CD14-positive monocyte (primary cell): ENCODE results near the gene KRT7. TPM values are rescaled to one million over a fixed set of nuclear protein-coding genes. Genes with fewer than 3 reads are reported as not detected.

Source experiments
- DNase-seq, 3 donors: peaks; one replicate each; pipeline ENCODE4 v3.0.0-alpha.2; 2011 to 2022
- H2AFZ ChIP-seq: 2 replicates; pipeline ENCODE4 v1.6.0; 2012; ENCODE audit warnings: mild to moderate bottlenecking, low read depth, low read length, inconsistent platforms; ENCODE audit not compliant: insufficient read depth, poor library complexity, severe bottlenecking
- H3K27ac ChIP-seq, 2 donors: 1 replicate in 1 of 2; 2 replicates in 1 of 2; pipeline ENCODE4 v1.5.1; 2012 to 2013; ENCODE audit warnings: low read length in 2 of 2, control low read depth in 1 of 2, inconsistent platforms in 1 of 2, low read depth in 1 of 2, mild to moderate bottlenecking in 1 of 2
- H3K27me3 ChIP-seq, 2 donors: one replicate each; pipeline versions ENCODE4 v1.6.0 to v1.6.1; 2011 to 2013; ENCODE audit warnings: low read length in 2 of 2; ENCODE audit not compliant: control insufficient read depth in 2 of 2, insufficient read depth in 2 of 2
- H3K36me3 ChIP-seq, 2 donors: replicated peaks in 1 of 2; 1 replicate in 1 of 2; 2 replicates in 1 of 2; pipeline versions ENCODE4 v1.5.1 to v1.6.1; 2012 to 2013; ENCODE audit warnings: low read length in 2 of 2, control low read depth in 1 of 2, inconsistent platforms in 1 of 2, mild to moderate bottlenecking in 1 of 2; ENCODE audit not compliant: insufficient read depth in 2 of 2, control insufficient read depth in 1 of 2
- H3K4me1 ChIP-seq, 2 donors: 1 replicate in 1 of 2; 2 replicates in 1 of 2; pipeline versions ENCODE4 v1.5.1 to v1.6.1; 2012 to 2013; ENCODE audit warnings: low read length in 2 of 2, control low read depth in 1 of 2, inconsistent platforms in 1 of 2, mild to moderate bottlenecking in 1 of 2, moderate library complexity in 1 of 2; ENCODE audit not compliant: insufficient read depth in 2 of 2, control insufficient read depth in 1 of 2
- H3K4me2 ChIP-seq: replicated peaks from 2 replicates; pipeline ENCODE3; 2012; ENCODE audit warnings: low read length, moderate library complexity, mild to moderate bottlenecking; ENCODE audit not compliant: poor library complexity, severe bottlenecking; ENCODE audit errors: extremely low read depth
- H3K4me3 ChIP-seq, 3 experiments: fragments of 200-600 bp in 1 of 3; sonication (generic) in 1 of 3; replicated peaks in 1 of 3; 1 replicate in 2 of 3; 2 replicates in 1 of 3; pipeline ENCODE4 v1.5.1; 2011 to 2013; ENCODE audit warnings: low read length in 3 of 3, mild to moderate bottlenecking in 3 of 3, control low read depth in 2 of 3, low read depth in 2 of 3, inconsistent platforms in 1 of 3, moderate library complexity in 1 of 3
- H3K79me2 ChIP-seq: 2 replicates; pipeline ENCODE4 v1.6.0; 2012; ENCODE audit warnings: mild to moderate bottlenecking, control low read depth, inconsistent platforms, low read length, moderate library complexity; ENCODE audit not compliant: insufficient read depth
- H3K9ac ChIP-seq: 2 replicates; pipeline ENCODE4 v1.6.0; 2017; ENCODE audit warnings: low read length, mild to moderate bottlenecking; ENCODE audit not compliant: insufficient read depth, poor library complexity, severe bottlenecking
- H3K9me3 ChIP-seq, 2 donors: replicated peaks in 1 of 2; 1 replicate in 1 of 2; 2 replicates in 1 of 2; pipeline versions ENCODE4 v1.5.1 to v1.6.1; 2012 to 2013; ENCODE audit warnings: low read length in 2 of 2, control low read depth in 1 of 2; ENCODE audit not compliant: control insufficient read depth in 1 of 2, insufficient read depth in 1 of 2
- H4K20me1 ChIP-seq: 2 replicates; pipeline ENCODE4 v1.6.0; 2012; ENCODE audit warnings: mild to moderate bottlenecking, low read length, control low read depth, moderate library complexity; ENCODE audit not compliant: insufficient read depth
- H3K27ac Mint-ChIP-seq, 7 donors: one replicate each; pipeline ENCODE4 v1.8.0; 2020; ENCODE audit warnings: mild to moderate bottlenecking in 7 of 7, mixed read lengths in 7 of 7, moderate library complexity in 6 of 7, inconsistent platforms in 2 of 7
- H3K27me3 Mint-ChIP-seq, 3 donors: one replicate each; pipeline ENCODE4 v1.8.0; 2021 to 2022; ENCODE audit warnings: low read depth in 3 of 3, mild to moderate bottlenecking in 3 of 3, mixed read lengths in 3 of 3, moderate library complexity in 3 of 3, inconsistent platforms in 1 of 3
- H3K36me3 Mint-ChIP-seq, 2 donors: one replicate each; pipeline ENCODE4 v1.8.0; 2020; ENCODE audit warnings: mixed read lengths in 2 of 2, inconsistent platforms in 1 of 2, mild to moderate bottlenecking in 1 of 2
- H3K4me1 Mint-ChIP-seq: one replicate; pipeline ENCODE4 v1.8.0; 2020; ENCODE audit warnings: mild to moderate bottlenecking, mixed read lengths
- H3K4me3 Mint-ChIP-seq, 2 donors: one replicate each; pipeline ENCODE4 v1.8.0; 2020; ENCODE audit warnings: mild to moderate bottlenecking in 2 of 2, mixed read lengths in 2 of 2, moderate library complexity in 1 of 2
- H3K9me3 Mint-ChIP-seq, 7 donors: one replicate each; pipeline ENCODE4 v1.8.0; 2020 to 2022; ENCODE audit warnings: mixed read lengths in 7 of 7, mild to moderate bottlenecking in 6 of 7, moderate library complexity in 6 of 7, inconsistent platforms in 2 of 7
- CTCF ChIP-seq: fragments of 200-600 bp; IDR thresholded peaks from one replicate; pipeline ENCODE4 v1.8.0; 2022; ENCODE audit warnings: antibody characterized with exemption, mild to moderate bottlenecking
- WGBS: methylation state at CpG from one replicate; pipeline ENCODE4 v1.1.5; 2013; ENCODE audit warnings: missing lambda C conversion rate; ENCODE audit not compliant: insufficient coverage; 5-methylcytosine and 5-hydroxymethylcytosine counted together
- intact Hi-C, 2 donors: fragments of 100-400 bp; cut with micrococcal nuclease; formaldehyde crosslinking; loops; one replicate each; pipeline versions ENCODE4 v1.15.0 to v1.15.1; 2023
- polyA plus RNA-seq, 3 donors: library from polyadenylated mRNA; depleted of rRNA in 1 of 3; unstranded in 2 of 3; stranded (reverse) in 1 of 3; fragments of 300-500 nt in 2 of 3; fragments of >200 nt in 1 of 3; fragmentation: Illumina TruSeq in 2 of 3; gene quantifications; 1 replicate in 2 of 3; 2 replicates in 1 of 3; pipeline ENCODE4 v1.2.3, GENCODE V29; 2012 to 2021

KRT7 gene
- polyA plus RNA-seq, 3 donors, result 1.3 to 2.7 TPM; not detected in 1

DNA sequence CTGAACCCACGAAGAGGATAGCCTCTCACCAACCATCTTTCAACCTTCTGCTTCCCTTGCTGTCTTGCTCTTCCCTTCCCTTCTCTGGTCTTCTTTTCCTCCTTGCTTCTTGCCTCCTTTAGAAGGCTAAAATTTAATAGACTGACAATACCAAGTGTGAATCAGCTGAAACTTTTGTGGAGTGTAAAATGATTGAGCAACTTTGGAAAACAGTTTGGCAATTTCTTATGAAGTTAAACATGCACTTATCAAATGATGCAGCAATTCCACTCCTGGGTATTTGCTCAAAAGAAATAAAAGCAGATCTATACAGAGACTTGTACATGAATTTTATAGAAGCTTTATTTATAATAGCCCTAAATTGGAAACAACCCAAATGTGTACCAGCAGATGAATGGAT lies 38.1 kb downstream of the KRT7 start:
- no peak overlapping the region for H3K4me2 ChIP-seq
- no peak overlapping the region for H3K4me3 ChIP-seq
- peaks cover 7 to 15% of the 10 kb centered on the region in 2 donors for H3K4me1 ChIP-seq
- Mint-ChIP-seq H3K36me3 (no peaks in the 10 kb centered on the region), H3K27me3 (peaks cover 15 to 30% (median 16%) of the 10 kb centered on the region in 3 donors), H3K9me3 (peaks cover 0 to 2% (median 0%) of the 10 kb centered on the region in 7 donors), H3K4me1 (peaks cover 7% of the 10 kb centered on the region), H3K27ac (peak overlapping the region in 1 of 7 donors; percentile 13), H3K4me3 (peak overlapping the region in 1 of 2 donors; percentile 11)
- no peaks in the 10 kb centered on the region for H4K20me1 ChIP-seq
- no peaks in the 10 kb centered on the region for H3K36me3 ChIP-seq
- no CpG with 5 or more reads among the region's 1 CpG for WGBS
- H3K79me2 ChIP-seq, result no peaks in the 10 kb centered on the region
- no peaks in the 10 kb centered on the region for H3K9me3 ChIP-seq
- H3K9ac ChIP-seq, result no peak overlapping the region
- no peak overlapping the region for H2AFZ ChIP-seq
- peaks cover 5 to 20% of the 10 kb centered on the region in 2 donors for H3K27me3 ChIP-seq
- DNase-seq, result peak; percentile 15 to 57 (median 46)
- no peak overlapping the region for H3K27ac ChIP-seq
- no peak for TF ChIP-seq CTCF
- intact Hi-C loops, result no loop called here

- H3K79me2 ChIP-seq, result no peaks in the 10 kb centered on the region
- intact Hi-C loops, result loop anchor here in 1 of 2 donors (5.0 kb wide), 1 partner anchor 52 kb away; no protein-coding TSS in a partner anchor
- H4K20me1 ChIP-seq, result no peaks in the 10 kb centered on the region
- peaks cover 18 to 23% of the 10 kb centered on the region in 2 donors for H3K4me1 ChIP-seq
- no peak within 1 kb of the TSS for H3K4me2 ChIP-seq
- Mint-ChIP-seq H3K36me3 (no peaks in the 10 kb centered on the region), H3K27ac (peak within 1 kb of the TSS in 1 of 7 donors; percentile 1), H3K4me1 (peaks cover 21% of the 10 kb centered on the region), H3K4me3 (peak within 1 kb of the TSS in 1 of 2 donors; percentile 7), H3K9me3 (peaks cover 0 to 1% (median 0%) of the 10 kb centered on the region in 7 donors), H3K27me3 (peaks cover 19 to 45% (median 23%) of the 10 kb centered on the region in 3 donors)
- no peak for TF ChIP-seq CTCF
- H3K27ac ChIP-seq, result no peak within 1 kb of the TSS
- no peak for DNase-seq
- no peak within 1 kb of the TSS for H3K9ac ChIP-seq
- H2AFZ ChIP-seq, result no peak within 1 kb of the TSS
- peaks cover 4 to 43% of the 10 kb centered on the region in 2 donors for H3K27me3 ChIP-seq
- no peak within 1 kb of the TSS for H3K4me3 ChIP-seq
- no peaks in the 10 kb centered on the region for H3K9me3 ChIP-seq
- H3K36me3 ChIP-seq, result no peaks in the 10 kb centered on the region
- 83% methylated on average over 3 of the region's 3 CpGs for WGBS
Observed at GRCh38 chr12:52274521-52275120, 41.6 kb downstream of the KRT7 start, which contains the start of gene KRT86. Gene KRT86 (plus strand): TSS chr12:52274645. CDS start chr12:52301917, 27,272 bp downstream.
